K562 (cell line): ENCODE data around the gene BRSK1. TPM values are rescaled to one million over a fixed set of nuclear protein-coding genes. Genes with fewer than 3 reads are reported as not detected.

ENCODE experiments used
- CREB1 ChIP-seq, 2 experiments: sonication (generic) in 1 of 2; formaldehyde crosslinking in 1 of 2; IDR thresholded peaks; 2 replicates each; pipeline versions ENCODE4 v1.6.1 to v1.8.0; 2012 to 2022; ENCODE audit warnings: inconsistent platforms in 1 of 2, mild to moderate bottlenecking in 1 of 2, missing genetic modification reagents in 1 of 2, moderate library complexity in 1 of 2
- CTBP1 ChIP-seq: fragments of 450-650 bp; IDR thresholded peaks from 2 replicates; pipeline ENCODE4 v1.6.1; 2016; ENCODE audit warnings: borderline replicate concordance
- CUX1 ChIP-seq: fragments of 200-800 bp; sonication (Bioruptor generic); IDR thresholded peaks from 2 replicates; pipeline ENCODE4 v1.6.1; 2016; ENCODE audit warnings: missing genetic modification characterization, missing compliant biosample characterization
- ETV5 ChIP-seq: sonication (generic); formaldehyde crosslinking; IDR thresholded peaks from 2 replicates; pipeline ENCODE4 v1.4.0; 2020; ENCODE audit warnings: low read depth, mild to moderate bottlenecking, missing genetic modification reagents
- FOSL1 ChIP-seq: fragments of 200-800 bp; sonication (Bioruptor generic); conservative IDR thresholded peaks from 2 replicates; pipeline ENCODE4 v1.6.1; 2016; ENCODE audit warnings: missing genetic modification characterization, missing compliant biosample characterization
- MEF2D ChIP-seq: conservative IDR thresholded peaks from 2 replicates; pipeline ENCODE4 v1.6.1; 2016; ENCODE audit warnings: low read depth, missing genetic modification characterization, missing compliant biosample characterization
- NFIX ChIP-seq: fragments of 250-450 bp; sonication (Bioruptor Pico); IDR thresholded peaks from 2 replicates; pipeline ENCODE4 v1.4.0; 2020; ENCODE audit warnings: low read depth, mild to moderate bottlenecking, moderate library complexity
- SMC3 ChIP-seq: conservative IDR thresholded peaks from 2 replicates; pipeline ENCODE4 v1.6.1; 2011; ENCODE audit warnings: low read depth, low read length, improper control_type of control experiment; ENCODE audit not compliant: insufficient read depth
- SREBF1 ChIP-seq: fragments of 150-350 bp; IDR thresholded peaks from 2 replicates; pipeline ENCODE4 v1.6.1; 2014; ENCODE audit warnings: antibody characterized with exemption, low read depth, low read length, borderline replicate concordance
- WHSC1 ChIP-seq: IDR thresholded peaks from one replicate; pipeline ENCODE4 v1.6.1; 2012; ENCODE audit warnings: low read length, control low read depth, inconsistent platforms
- ZBTB8A ChIP-seq: fragments of 450-650 bp; IDR thresholded peaks from 2 replicates; pipeline ENCODE4 v1.6.1; 2018; ENCODE audit warnings: mild to moderate bottlenecking, moderate library complexity; ENCODE audit not compliant: partially characterized antibody
- ZNF263 ChIP-seq: sonication (generic); formaldehyde crosslinking; IDR thresholded peaks from 2 replicates; pipeline ENCODE4 v1.8.0; 2022; ENCODE audit warnings: mild to moderate bottlenecking, missing genetic modification reagents, borderline replicate concordance
- ZNF277 ChIP-seq: fragments of 250-450 bp; sonication (Bioruptor Pico); IDR thresholded peaks from 2 replicates; pipeline ENCODE4 v1.8.0; 2022; ENCODE audit warnings: inconsistent platforms, mild to moderate bottlenecking, moderate library complexity, borderline replicate concordance
- ZNF280A ChIP-seq: fragments of 450-650 bp; IDR thresholded peaks from 2 replicates; pipeline ENCODE4 v1.6.1; 2018; ENCODE audit warnings: mild to moderate bottlenecking, low read depth; ENCODE audit not compliant: partially characterized antibody
- ZNF316 ChIP-seq: fragments of 450-650 bp; IDR thresholded peaks from 2 replicates; pipeline ENCODE4 v1.6.1; 2016
- ZNF431 ChIP-seq: sonication (generic); formaldehyde crosslinking; IDR thresholded peaks from 2 replicates; pipeline ENCODE4 v1.8.0; 2022; ENCODE audit warnings: mild to moderate bottlenecking, missing genetic modification reagents
- ZNF512 ChIP-seq: IDR thresholded peaks from 2 replicates; pipeline ENCODE4 v1.6.1; 2016; ENCODE audit warnings: missing genetic modification characterization, missing compliant biosample characterization
- polyA plus RNA-seq, 8 experiments: library from polyadenylated mRNA; depleted of rRNA in 4 of 8; stranded (reverse) in 5 of 8; unstranded in 3 of 8; fragments of >200 nt; fragmentation: Nextera tagmentation in 2 of 8; fragmentation: Illumina TruSeq in 1 of 8; extraction: Ambion mirVana in 2 of 8; extraction: Trizol in 1 of 8; gene quantifications; 2 replicates each; pipeline versions ENCODE4 v1.2.1 to v1.2.3, GENCODE V29; 2011 to 2014; ENCODE audit warnings: inconsistent platforms in 1 of 8, missing spikeins in 1 of 8
- total RNA-seq, 7 experiments: library from RNA; depleted of rRNA in 6 of 7; stranded (reverse); fragments of >200 nt in 6 of 7; fragmentation: Illumina TruSeq in 2 of 7; extraction: Trizol in 2 of 7; gene quantifications; 2 replicates each; pipeline versions ENCODE4 v1.2.1 to v1.2.3, GENCODE V29; 2011 to 2021; ENCODE audit warnings: low replicate concordance in 1 of 7

The BRSK1 gene
- total and polyA plus RNA-seq, 9 of the 15 experiments (the other 6 are each of a cell fraction or from before 2014, with no cell fraction given) = 1.7 to 9.3 (median 3.8) TPM; not detected in 2

- TF ChIP-seq ZNF280A (no peak), FOSL1 (tag) (no peak), ETV5 (CRISPR knock-in tag) (no peak), ZNF431 (no peak), WHSC1 (no peak), CTBP1 (peak; percentile 68), SMC3 (no peak), CUX1 (CRISPR knock-in tag) (no peak), NFIX (CRISPR knock-in tag) (no peak), ZNF277 (no peak), ZNF512 (tag) (peak; percentile 57), ZNF316 (0 out of 2 replicates have a peak, but pooled peaks have one; percentile 14), ZNF263 (CRISPR knock-in tag) (no peak), ZBTB8A (no peak), CREB1 (IDR thresholded peaks at IDR 0.05) (no peak), CREB1 (CRISPR knock-in tag; IDR thresholded peaks at IDR 0.05) (no peak), SREBF1 (no peak), MEF2D (tag) (no peak)
Measured at GRCh38 chr19:55283548-55284377, at the start of gene BRSK1 (continued).
